Measurements from ENCODE around the gene NT5DC3. TPM values are rescaled to one million over a fixed set of nuclear protein-coding genes. Genes with fewer than 3 reads are reported as not detected.

Gene NT5DC3
- polyA plus RNA-seq, 6 donors from 2014 or later = 0.96 to 4.4 (median 1.9) TPM

DNA sequence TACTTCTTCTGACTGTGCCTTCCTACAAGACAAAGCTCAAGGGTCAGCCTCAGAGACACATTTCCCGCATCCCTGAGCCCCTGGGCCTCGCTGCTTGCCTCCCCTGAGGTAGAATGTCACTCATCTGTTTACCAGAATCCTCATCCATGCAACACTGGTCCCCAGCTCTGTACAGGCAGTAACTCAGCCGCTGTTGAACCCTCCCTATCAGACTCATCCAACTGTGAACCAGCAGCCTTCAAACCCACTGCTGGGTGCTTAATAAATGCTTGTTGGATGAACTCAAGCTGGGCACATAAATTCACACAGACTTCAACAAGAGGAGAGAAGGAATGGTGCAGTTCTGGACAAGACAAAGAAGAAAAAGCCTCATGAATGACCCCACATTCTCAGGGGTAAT, 6.1 kb downstream of the NT5DC3 start:
- Mint-ChIP-seq H3K9me3 (peaks cover 0 to 3% (median 0%) of the 10 kb centered on the region in 7 donors), H3K27ac (peak overlapping the region in 2 of 6 donors; percentile 8 to 61), H3K4me3 (peak overlapping the region in 1 of 8 donors; percentile 20), H3K27me3 (peaks cover 0 to 5% (median 0%) of the 10 kb centered on the region in 3 donors), H3K36me3 (no peaks in the 10 kb centered on the region), H3K4me1 (peaks cover 24 to 86% (median 36%) of the 10 kb centered on the region in 3 donors)
- no peak for ATAC-seq (ENCODE audit: low read depth in 2 of 2)
- no peak for DNase-seq

DNA sequence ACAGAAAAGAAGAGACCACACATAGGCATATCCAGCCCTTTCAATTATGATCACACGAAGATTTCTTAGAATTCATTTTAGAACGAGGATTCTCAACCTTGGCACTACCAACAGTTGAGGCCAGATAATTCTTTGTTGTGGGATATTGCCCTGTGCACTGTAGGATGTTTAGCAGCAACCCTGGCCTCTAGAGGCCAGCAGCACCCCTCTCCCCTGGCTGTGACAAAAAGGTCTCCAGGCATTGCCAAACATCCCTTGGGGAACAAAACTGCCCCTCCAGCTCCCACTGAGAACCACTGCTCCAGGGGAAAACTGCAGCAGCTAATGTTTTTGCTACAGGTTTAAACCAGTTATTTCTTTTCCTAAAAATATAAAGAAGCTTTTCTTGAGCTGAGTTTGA, 7.1 kb downstream of the NT5DC3 start:
- DNase-seq (no peak), ATAC-seq (ENCODE audit: low read depth in 2 of 2) (no peak)
- peaks cover 0 to 5% (median 0%) of the 10 kb centered on the region in 3 donors for H3K27me3 Mint-ChIP-seq
- no peak overlapping the region for H3K4me3 Mint-ChIP-seq
- no peaks in the 10 kb centered on the region for H3K36me3 Mint-ChIP-seq
- H3K9me3 Mint-ChIP-seq = peaks cover 0 to 3% (median 0%) of the 10 kb centered on the region in 7 donors
- peaks cover 27 to 86% (median 45%) of the 10 kb centered on the region in 3 donors for H3K4me1 Mint-ChIP-seq
- H3K27ac Mint-ChIP-seq = peak overlapping the region in 3 of 6 donors; percentile 19 to 70 (median 39)

DNA sequence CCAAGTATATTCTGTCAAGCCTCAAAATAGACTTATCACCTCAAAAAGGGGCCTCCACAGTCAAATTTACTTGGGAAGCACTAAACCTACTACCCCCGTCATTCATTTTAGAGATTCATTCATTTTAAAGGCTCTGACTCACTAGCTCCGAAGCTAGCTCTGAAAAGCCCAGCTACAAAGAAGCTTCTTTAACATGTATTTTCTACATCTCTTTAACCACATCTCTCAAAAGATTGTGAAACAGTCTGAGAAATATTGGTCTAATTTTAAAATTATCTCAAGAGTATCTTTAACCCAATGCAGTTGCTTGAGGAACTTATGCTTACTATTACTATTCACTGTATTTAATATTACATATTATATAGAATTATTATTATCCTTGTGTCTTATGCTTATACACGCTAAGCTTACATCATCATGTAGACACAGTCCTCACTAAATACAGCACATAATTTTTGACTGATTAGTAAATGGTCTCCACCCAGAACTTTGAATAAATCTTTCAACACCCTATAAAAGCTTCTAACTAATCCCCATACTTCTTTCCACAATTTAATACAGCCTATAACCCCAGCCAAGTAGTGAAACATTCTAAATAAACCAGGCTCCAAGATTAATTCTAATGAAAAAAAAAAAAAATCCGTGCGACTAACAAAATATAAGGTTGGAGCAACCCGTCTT, 7.8 kb downstream of the NT5DC3 start:
- H3K27me3 Mint-ChIP-seq = peaks cover 0 to 5% (median 0%) of the 10 kb centered on the region in 3 donors
- H3K36me3 Mint-ChIP-seq = no peaks in the 10 kb centered on the region
- DNase-seq = no peak
- peaks cover 0 to 3% (median 0%) of the 10 kb centered on the region in 7 donors for H3K9me3 Mint-ChIP-seq
- H3K4me3 Mint-ChIP-seq = peak overlapping the region in 1 of 8 donors; percentile 19
- ATAC-seq (ENCODE audit: low read depth in 2 of 2) = no peak
- H3K4me1 Mint-ChIP-seq = peaks cover 25 to 87% (median 42%) of the 10 kb centered on the region in 3 donors
- H3K27ac Mint-ChIP-seq = peak overlapping the region in 5 of 6 donors; percentile 39 to 75 (median 60)

DNA sequence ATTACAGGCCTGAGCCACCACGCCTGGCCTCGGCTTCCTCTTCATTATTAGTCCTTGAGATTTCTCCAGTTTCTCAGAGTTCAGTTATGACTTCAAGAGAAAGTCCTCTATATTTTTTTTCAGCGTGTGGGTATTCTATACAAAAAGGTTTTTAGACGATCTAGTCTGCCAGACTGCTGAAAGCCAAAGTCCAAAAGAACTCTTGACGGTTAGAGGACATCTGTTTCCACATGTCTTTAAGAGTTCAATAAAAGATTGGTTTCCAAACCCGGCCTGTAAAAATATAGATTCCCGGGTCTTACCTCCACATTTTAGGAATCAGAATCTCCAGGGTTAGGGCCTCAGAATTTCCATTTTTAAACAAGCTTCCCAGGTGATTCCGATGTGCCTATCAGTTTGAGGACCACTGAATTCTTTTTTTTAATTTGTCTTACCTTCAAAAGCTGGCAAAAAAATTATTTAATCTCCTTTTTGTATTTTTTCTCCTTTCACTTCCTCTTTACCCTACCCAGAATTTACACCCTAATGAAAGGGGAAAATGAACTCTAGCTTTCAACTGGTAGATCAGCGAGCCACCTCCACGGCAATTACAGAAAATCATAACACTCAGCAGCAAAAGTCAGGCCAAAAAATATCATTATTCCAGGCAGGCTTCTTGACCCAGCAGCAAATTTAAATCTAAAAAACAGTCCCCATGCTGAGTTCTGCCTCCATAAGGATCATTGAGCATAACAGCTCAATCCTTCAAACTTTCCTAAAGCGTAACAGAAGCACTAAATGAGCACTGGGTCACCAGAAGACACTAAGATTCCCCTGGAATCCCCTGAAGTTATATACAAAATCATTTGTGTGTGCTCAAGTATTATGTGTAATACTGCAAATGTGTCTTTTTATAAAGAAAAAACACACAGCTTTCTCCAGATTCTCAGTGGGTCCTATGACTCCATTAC, 8.7 kb downstream of the NT5DC3 start:
- DNase-seq (peak; percentile 35), ATAC-seq (ENCODE audit: low read depth in 2 of 2) (peak; percentile 83)
- Mint-ChIP-seq H3K36me3 (no peaks in the 10 kb centered on the region), H3K27me3 (no peaks in the 10 kb centered on the region), H3K4me1 (peaks cover 25 to 86% (median 41%) of the 10 kb centered on the region in 3 donors), H3K27ac (peak overlapping the region in 4 of 6 donors; percentile 43 to 90 (median 76)), H3K4me3 (peak overlapping the region in 7 of 8 donors; percentile 4 to 84 (median 59)), H3K9me3 (peaks cover 0 to 3% (median 0%) of the 10 kb centered on the region in 7 donors)

DNA sequence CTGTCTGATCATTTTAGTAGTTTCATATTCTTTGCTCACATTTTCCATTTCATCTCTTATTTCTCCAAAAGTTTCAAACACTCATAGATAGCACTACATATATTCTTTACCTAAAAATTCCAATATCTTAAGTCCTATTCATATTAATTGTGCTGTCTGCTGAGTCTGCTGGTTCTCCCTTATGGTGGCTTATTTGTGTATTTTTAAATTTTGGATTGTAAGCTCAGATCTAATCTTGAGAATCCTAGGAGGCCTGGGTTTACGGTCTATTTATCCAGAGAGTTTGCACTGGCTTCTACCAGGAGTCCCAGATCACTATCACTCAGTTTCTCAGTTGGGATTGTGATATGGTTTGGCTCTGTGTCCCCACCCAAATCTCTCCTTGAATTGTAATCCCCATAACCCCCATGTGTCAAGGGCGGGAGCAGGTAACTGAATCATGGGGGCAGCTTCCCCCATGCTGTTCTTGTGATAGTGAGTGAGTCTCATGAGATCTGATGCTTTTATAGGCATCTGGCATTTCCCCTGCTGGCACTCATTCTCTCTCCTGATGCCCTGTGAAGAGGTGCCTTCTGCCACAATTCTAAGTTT, 10.2 kb downstream of the NT5DC3 start:
- peak overlapping the region in 2 of 8 donors; percentile 9 to 84 for H3K4me3 Mint-ChIP-seq
- H3K27ac Mint-ChIP-seq = peak overlapping the region in 3 of 6 donors; percentile 23 to 77 (median 63)
- no peaks in the 10 kb centered on the region for H3K36me3 Mint-ChIP-seq
- ATAC-seq (ENCODE audit: low read depth in 2 of 2) (no peak), DNase-seq (no peak)
- H3K27me3 Mint-ChIP-seq = no peaks in the 10 kb centered on the region
- peaks cover 25 to 74% (median 41%) of the 10 kb centered on the region in 3 donors for H3K4me1 Mint-ChIP-seq
- peaks cover 0 to 3% (median 0%) of the 10 kb centered on the region in 7 donors for H3K9me3 Mint-ChIP-seq

DNA sequence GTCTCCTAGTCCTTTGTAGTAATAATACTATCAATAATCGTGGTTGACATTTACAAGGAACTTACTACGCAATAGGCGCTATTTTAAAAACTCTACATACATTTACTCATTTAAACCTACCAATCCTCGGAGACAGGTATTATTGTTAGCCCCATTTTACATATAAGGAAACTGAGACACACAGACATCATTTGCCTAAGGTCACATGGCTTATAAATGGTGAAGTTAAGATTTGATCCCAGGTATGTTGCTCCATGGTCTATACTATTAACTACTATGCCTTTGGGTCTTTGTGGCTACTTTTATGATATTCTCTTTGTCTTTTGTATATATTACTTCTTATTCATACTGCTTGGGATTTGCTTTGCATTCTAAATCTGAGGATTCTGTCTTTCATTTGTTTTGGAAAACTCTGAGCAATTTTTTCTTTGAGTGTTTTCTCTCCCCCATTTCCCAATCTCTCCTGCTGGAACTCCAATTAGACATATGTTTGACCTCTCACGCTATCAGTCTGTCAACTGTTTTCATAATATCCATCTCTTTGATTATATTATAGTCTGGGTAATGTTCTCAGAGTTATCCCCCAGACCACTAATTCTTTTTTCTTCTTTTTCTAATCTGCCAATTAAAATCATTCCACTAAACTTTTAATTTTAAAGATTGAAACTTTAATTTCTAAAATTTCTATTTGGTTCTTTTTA, 10.9 kb downstream of the NT5DC3 start:
- H3K27me3 Mint-ChIP-seq = no peaks in the 10 kb centered on the region
- H3K27ac Mint-ChIP-seq = peak overlapping the region in 4 of 6 donors; percentile 23 to 74 (median 60)
- ATAC-seq (ENCODE audit: low read depth in 2 of 2) = no peak
- no peaks in the 10 kb centered on the region for H3K36me3 Mint-ChIP-seq
- DNase-seq = no peak
- peaks cover 25 to 68% (median 41%) of the 10 kb centered on the region in 3 donors for H3K4me1 Mint-ChIP-seq
- H3K9me3 Mint-ChIP-seq = peaks cover 0 to 3% (median 0%) of the 10 kb centered on the region in 7 donors
- no peak overlapping the region for H3K4me3 Mint-ChIP-seq

DNA sequence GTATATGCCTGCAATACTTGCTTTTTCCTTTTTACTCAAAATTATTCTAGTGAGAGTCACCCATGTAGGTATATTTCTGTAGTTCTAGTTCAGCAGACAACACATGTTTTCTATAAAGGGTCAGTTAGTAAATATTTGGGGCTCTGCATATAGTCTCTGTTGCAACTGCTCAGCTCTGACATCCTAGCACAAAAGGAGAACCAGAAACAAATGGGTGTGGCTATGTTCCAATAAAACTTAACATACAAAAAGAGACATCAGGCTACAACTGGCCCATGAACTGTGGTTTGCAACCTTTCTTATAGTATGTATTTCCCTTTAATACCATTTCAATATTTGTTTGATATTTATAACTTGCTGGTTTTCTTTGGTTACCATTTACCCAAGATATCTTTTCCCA, 11.9 kb downstream of the NT5DC3 start:
- Mint-ChIP-seq H3K27me3 (no peaks in the 10 kb centered on the region), H3K36me3 (no peaks in the 10 kb centered on the region), H3K9me3 (peaks cover 0 to 3% (median 0%) of the 10 kb centered on the region in 7 donors), H3K27ac (peak overlapping the region in 2 of 6 donors; percentile 6 to 74), H3K4me1 (peaks cover 25 to 59% (median 41%) of the 10 kb centered on the region in 3 donors), H3K4me3 (peak overlapping the region in 1 of 8 donors; percentile 59)
- DNase-seq = peak; percentile 7
- ATAC-seq (ENCODE audit: low read depth in 2 of 2) = peak; percentile 47 to 64

DNA sequence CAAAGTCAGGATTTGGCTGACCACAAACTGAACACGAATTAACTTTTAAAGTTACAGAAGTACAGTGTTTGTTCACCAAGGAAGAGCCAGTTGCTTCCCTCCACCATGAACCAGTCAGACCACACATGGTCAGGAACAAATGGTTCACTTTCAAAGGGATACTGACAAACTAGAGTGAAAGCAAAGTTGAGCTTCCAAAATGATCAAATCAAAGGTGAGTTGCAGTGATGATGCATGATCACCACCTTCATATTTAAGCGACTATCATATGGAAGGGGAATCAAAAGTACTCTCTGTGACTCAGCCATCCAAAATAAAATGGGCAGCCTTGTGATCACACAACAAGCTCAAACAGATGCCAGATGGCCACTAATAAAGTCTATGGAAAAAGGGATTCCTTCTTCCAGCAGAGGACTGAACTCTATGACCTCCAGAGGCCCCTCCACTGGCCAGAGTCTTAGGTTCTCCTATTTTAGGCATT, 13.1 kb downstream of the NT5DC3 start:
- H3K4me1 Mint-ChIP-seq = peaks cover 19 to 49% (median 34%) of the 10 kb centered on the region in 3 donors
- H3K36me3 Mint-ChIP-seq = no peaks in the 10 kb centered on the region
- DNase-seq (no peak), ATAC-seq (ENCODE audit: low read depth in 2 of 2) (no peak)
- no peak overlapping the region for H3K27ac Mint-ChIP-seq
- H3K9me3 Mint-ChIP-seq = peaks cover 0 to 3% (median 0%) of the 10 kb centered on the region in 7 donors
- no peak overlapping the region for H3K4me3 Mint-ChIP-seq
- H3K27me3 Mint-ChIP-seq = no peaks in the 10 kb centered on the region

DNA sequence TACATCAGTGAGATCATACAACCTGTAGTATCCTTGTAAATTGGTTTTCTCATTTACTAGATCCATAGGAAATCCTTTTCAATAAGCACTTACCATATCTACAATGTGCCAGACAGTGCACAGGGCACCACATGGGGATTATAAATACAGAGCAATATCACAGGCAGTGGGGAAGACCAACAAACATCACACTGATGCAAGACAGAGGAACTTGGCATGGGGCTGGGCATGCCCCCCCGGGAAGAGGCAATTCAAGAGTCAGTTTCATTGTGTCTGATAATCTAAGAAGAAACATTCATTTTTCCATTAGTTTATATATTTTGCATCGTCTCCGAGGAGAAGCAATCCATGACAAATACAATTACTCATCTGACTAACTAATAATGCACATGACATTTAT, 16.2 kb downstream of the NT5DC3 start:
- no peak overlapping the region for H3K27ac Mint-ChIP-seq
- ATAC-seq (ENCODE audit: low read depth in 2 of 2) = no peak
- H3K4me1 Mint-ChIP-seq = peaks cover 9 to 19% (median 13%) of the 10 kb centered on the region in 3 donors
- no peak for DNase-seq
- H3K4me3 Mint-ChIP-seq = no peak overlapping the region
- no peaks in the 10 kb centered on the region for H3K27me3 Mint-ChIP-seq
- peaks cover 0 to 9% (median 2%) of the 10 kb centered on the region in 7 donors for H3K9me3 Mint-ChIP-seq
- H3K36me3 Mint-ChIP-seq = peaks cover 10 to 11% of the 10 kb centered on the region in 2 donors

DNA sequence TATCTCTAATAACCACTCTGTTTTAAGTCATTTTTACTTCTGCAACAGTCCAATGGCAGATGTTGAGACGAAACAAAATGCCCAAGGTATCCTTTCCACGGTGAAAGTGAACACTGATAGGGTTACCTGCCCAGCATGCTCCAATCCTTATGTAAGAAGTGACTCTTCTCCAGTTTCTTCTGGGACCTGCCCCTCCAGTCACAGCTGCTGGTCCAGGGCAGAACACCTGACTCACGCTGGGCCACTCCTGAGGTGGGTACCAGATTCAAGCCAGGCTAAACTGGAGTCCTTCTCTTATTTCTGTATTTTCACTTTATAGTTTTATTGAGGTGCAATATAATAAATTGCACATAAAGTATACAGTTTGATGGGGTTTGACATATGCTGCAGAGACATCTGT, 16.7 kb downstream of the NT5DC3 start:
- H3K27ac Mint-ChIP-seq = no peak overlapping the region

DNA sequence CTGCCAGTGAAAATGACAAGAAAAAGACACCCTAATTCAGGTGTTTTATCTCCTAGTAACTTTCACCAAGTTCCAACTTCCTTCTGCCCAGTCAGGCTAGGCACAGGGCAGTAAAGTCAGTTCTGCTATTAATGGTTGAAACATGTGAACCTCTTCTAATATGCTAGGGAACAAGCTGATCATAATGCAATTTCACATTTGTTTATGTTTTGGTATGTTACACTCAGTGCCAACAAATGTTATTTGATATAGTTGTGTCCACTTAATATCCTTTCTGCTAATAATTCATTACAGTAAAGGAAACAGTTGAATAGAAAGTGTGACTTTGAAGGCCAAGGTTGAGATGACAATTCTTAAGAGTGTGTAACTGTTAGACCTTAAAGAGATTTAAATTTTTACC, 17.2 kb downstream of the NT5DC3 start:
- Mint-ChIP-seq H3K36me3 (peaks cover 10 to 11% of the 10 kb centered on the region in 2 donors), H3K9me3 (peaks cover 0 to 9% (median 2%) of the 10 kb centered on the region in 7 donors), H3K27me3 (no peaks in the 10 kb centered on the region), H3K4me3 (no peak overlapping the region), H3K27ac (no peak overlapping the region), H3K4me1 (peaks cover 0 to 9% (median 3%) of the 10 kb centered on the region in 3 donors)
- DNase-seq (no peak), ATAC-seq (ENCODE audit: low read depth in 2 of 2) (no peak)

More for the DNA sequence above, 16.7 kb downstream of the NT5DC3 start:
- H3K9me3 Mint-ChIP-seq = peaks cover 0 to 9% (median 2%) of the 10 kb centered on the region in 7 donors
- ATAC-seq (ENCODE audit: low read depth in 2 of 2) (no peak), DNase-seq (no peak)
- H3K27me3 Mint-ChIP-seq = no peaks in the 10 kb centered on the region
- peaks cover 4 to 13% (median 8%) of the 10 kb centered on the region in 3 donors for H3K4me1 Mint-ChIP-seq
- no peak overlapping the region for H3K4me3 Mint-ChIP-seq
- peaks cover 10 to 11% of the 10 kb centered on the region in 2 donors for H3K36me3 Mint-ChIP-seq

DNA sequence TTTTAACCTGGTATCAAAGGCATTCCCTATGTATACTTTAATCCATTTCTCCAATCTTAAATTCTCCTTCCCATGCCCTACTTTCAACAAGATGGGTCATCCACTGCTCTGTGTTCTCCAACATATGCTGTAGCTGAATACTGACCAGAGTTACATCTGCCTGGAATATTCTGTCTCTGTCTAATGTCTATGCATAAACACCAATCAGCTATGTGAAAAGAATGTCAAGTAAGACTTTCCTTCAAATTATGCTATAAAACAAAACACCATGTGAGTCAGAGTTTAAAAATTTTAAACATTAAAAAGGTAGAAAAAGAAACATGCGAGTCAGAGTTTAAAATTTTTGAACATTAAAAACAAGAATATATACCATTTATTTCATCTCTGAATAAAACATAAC, 19.3 kb downstream of the NT5DC3 start:
- no peak overlapping the region for H3K4me3 Mint-ChIP-seq
- no peaks in the 10 kb centered on the region for H3K27me3 Mint-ChIP-seq
- peaks cover 0 to 3% (median 0%) of the 10 kb centered on the region in 3 donors for H3K4me1 Mint-ChIP-seq
- H3K36me3 Mint-ChIP-seq = peaks cover 10 to 11% of the 10 kb centered on the region in 2 donors
- ATAC-seq (ENCODE audit: low read depth in 2 of 2) (no peak), DNase-seq (no peak)
- H3K27ac Mint-ChIP-seq = no peak overlapping the region
- peaks cover 0 to 9% (median 2%) of the 10 kb centered on the region in 7 donors for H3K9me3 Mint-ChIP-seq
